HUES48 (cell line): ENCODE measurements around the gene SGPP2.
"Not testable (repeated sequence)": the region's sequence is repeated elsewhere in the genome, so short reads cannot be mapped to it uniquely, and the experiment has no call there.

Experiments used
- H3K27ac ChIP-seq: one replicate; pipeline ENCODE4 v1.7.0; 2013; ENCODE audit warnings: low read depth, low read length, inconsistent platforms
- H3K27me3 ChIP-seq: 2 replicates; pipeline ENCODE4 v1.6.1; 2013; ENCODE audit warnings: mild to moderate bottlenecking, low read length; ENCODE audit not compliant: control insufficient read depth, insufficient read depth
- H3K36me3 ChIP-seq: 2 replicates; pipeline ENCODE4 v1.6.1; 2013; ENCODE audit warnings: low read length; ENCODE audit not compliant: control insufficient read depth, insufficient read depth
- H3K4me1 ChIP-seq: 2 replicates; pipeline ENCODE4 v1.6.1; 2013; ENCODE audit warnings: mild to moderate bottlenecking, low read length; ENCODE audit not compliant: control insufficient read depth, insufficient read depth
- H3K4me3 ChIP-seq: 2 replicates; pipeline ENCODE4 v1.5.1; 2013; ENCODE audit warnings: mild to moderate bottlenecking, low read depth, low read length
- H3K9ac ChIP-seq: 2 replicates; pipeline ENCODE4 v1.6.1; 2013; ENCODE audit warnings: mild to moderate bottlenecking, low read depth, low read length, moderate library complexity
- H3K9me3 ChIP-seq: 2 replicates; pipeline ENCODE4 v1.6.1; 2013; ENCODE audit warnings: low read length; ENCODE audit not compliant: control insufficient read depth, insufficient read depth

SGPP2 gene

DNA sequence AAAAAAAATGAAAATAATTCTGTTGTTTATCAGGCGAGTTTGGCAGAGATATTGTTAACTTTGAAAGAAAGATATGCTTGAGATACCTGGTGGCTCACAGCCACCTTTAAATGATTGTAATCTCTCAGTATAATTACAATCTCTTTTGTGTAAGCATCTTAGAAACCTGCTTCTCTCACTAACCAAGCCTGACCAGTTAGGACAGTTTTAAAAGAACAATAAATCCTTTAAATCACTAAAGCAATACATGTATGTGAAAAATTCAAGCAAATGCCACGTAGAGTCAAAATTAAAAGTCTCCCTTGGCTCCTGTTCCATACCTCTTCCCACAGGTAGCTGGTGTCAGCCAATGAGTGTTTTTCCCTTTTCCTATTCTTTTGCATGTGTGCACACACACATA, 15.7 kb upstream of the SGPP2 start:
- Histone ChIP-seq H3K9ac (no peak overlapping the region), H3K4me1 (peaks cover 3% of the 10 kb centered on the region; the same call in 1 of the 2 replicates), H3K27ac (no peak overlapping the region), H3K4me3 (no peak overlapping the region), H3K9me3 (peaks cover 7% of the 10 kb centered on the region; the same call in 1 of the 2 replicates), H3K27me3 (no peaks in the 10 kb centered on the region), H3K36me3 (no peaks in the 10 kb centered on the region)

DNA sequence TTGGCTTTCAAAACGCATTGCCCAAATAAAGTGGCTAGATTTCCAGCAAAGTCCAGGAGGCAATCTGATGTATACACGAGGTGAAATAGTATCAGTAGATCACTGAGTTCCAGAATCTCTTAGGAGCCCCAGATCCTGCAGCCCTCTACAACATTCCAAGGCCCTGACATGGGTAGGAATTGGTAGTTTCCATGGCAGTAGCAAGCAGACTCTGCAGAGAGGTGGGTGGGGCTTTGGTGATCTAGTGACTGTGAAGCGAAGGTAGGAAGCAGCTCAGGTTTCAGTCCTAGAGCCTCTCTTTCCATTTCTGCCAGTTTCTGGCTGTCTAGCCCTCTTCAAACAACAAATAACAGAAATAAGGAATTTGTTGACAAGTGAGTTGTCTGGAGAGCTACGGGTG, 13.8 kb upstream of the SGPP2 start:
- Histone ChIP-seq H3K9ac (no peak overlapping the region), H3K27ac (no peak overlapping the region), H3K27me3 (no peaks in the 10 kb centered on the region), H3K4me1 (peaks cover 3% of the 10 kb centered on the region; the same call in 1 of the 2 replicates), H3K36me3 (no peaks in the 10 kb centered on the region), H3K4me3 (no peak overlapping the region), H3K9me3 (peaks cover 22% of the 10 kb centered on the region)

DNA sequence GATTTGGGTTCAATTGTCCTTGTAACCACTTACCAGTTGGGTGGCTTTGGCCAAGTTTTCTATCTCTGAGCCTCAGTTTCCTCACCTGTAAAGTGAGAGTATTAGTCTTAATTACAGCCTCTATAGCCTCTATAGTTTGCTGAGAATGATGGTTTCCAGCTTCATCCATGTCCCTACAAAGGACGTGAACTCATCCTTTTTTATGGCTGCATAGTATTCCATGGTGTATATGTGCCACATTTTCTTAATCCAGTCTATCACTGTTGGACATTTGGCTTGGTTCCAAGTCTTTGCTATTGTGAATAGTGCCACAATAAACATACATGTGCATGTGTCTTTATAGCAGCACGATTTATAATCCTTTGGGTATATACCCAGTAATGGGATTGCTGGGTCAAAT, 12.0 kb upstream of the SGPP2 start:
- not testable (repeated sequence) for H3K4me3 ChIP-seq, H3K4me1 ChIP-seq, H3K27ac ChIP-seq, H3K9ac ChIP-seq, H3K36me3 ChIP-seq, H3K27me3 ChIP-seq
- H3K9me3 ChIP-seq, result peaks cover 22% of the 10 kb centered on the region

DNA sequence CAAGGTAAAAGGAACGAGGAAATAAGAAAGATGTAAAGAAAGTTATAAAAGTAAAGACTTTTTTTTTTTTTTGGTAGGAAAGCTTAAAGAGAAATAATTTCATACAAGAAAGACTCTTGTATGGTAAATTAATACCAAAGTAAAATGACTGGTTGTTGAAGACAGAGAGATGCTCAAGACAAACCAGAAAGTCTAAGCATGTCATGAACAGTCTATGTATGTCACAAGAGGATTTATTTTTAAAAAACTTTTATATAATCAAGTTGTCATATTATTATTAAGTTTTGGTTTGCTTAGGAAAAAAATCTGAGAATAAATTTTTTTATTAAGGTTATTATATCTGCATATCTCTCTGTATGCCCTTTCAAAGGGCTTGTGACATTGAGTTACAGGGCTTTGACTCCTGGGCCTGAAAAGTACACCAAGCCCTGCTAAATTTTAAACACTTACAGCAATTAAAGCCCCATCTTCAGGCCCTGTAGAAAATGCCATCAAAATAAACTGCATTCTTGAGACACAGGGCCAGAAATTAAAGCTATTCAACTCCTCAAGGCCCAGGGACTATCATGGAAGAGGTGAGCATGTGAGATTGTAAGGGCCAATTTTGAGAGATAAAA, 10.9 kb upstream of the SGPP2 start:
- Histone ChIP-seq H3K4me3 (no peak overlapping the region), H3K36me3 (no peaks in the 10 kb centered on the region), H3K9ac (no peak overlapping the region), H3K4me1 (peaks cover 3% of the 10 kb centered on the region; the same call in 1 of the 2 replicates), H3K27ac (no peak overlapping the region), H3K27me3 (no peaks in the 10 kb centered on the region), H3K9me3 (peaks cover 22% of the 10 kb centered on the region)

DNA sequence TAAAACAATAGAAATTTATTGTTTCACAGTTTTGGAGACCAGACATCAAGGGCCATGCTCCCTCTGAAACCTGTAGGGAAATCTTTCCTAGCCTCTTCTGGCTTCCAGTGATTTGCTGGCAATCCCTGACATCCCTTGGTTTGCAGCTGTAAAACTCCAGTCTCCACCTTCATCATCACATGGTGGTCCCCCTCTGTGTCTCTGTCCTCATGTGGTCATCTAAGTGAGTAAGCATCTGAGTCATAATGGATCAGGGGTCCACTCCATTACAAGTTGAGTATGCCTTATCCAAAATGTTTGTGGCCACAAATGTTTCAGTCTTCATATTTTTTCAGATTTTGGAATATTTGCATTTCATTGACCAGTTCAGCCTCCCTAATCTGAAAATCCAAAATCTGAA, 5.6 kb upstream of the SGPP2 start:
- Histone ChIP-seq H3K4me1 (peaks cover 3% of the 10 kb centered on the region; the same call in 1 of the 2 replicates), H3K9me3 (peaks cover 14% of the 10 kb centered on the region), H3K36me3 (no peaks in the 10 kb centered on the region)

DNA sequence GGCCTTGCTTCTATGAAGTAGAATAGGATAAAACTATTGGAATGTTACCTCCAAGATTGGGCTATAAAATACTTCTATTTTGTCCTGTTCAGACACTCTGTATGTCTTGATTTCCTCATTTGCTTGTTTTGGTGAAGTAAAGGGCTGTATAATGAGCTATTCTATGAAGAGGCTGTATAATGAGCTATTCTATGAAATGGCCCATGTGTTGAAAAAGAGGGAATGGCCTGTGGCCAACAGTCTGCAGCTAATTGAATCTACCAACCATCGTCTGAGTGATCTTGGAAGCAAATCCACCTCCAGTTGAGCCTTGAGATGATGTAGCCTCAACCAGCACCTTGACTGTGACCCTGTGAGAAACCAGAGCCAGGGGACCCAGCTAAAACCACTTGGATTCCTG, 3.8 kb upstream of the SGPP2 start:
- H3K27ac ChIP-seq, result no peak overlapping the region
- no peak overlapping the region for H3K4me3 ChIP-seq
- no peak overlapping the region for H3K9ac ChIP-seq
- peaks cover 53% of the 10 kb centered on the region for H3K27me3 ChIP-seq
- peaks cover 9% of the 10 kb centered on the region; the same call in 1 of the 2 replicates for H3K4me1 ChIP-seq
- H3K9me3 ChIP-seq, result no peaks in the 10 kb centered on the region
- H3K36me3 ChIP-seq, result no peaks in the 10 kb centered on the region

More for the DNA sequence above, 5.6 kb upstream of the SGPP2 start:
- Histone ChIP-seq H3K9ac (no peak overlapping the region), H3K27ac (no peak overlapping the region), H3K4me3 (no peak overlapping the region), H3K27me3 (peaks cover 35% of the 10 kb centered on the region)

DNA sequence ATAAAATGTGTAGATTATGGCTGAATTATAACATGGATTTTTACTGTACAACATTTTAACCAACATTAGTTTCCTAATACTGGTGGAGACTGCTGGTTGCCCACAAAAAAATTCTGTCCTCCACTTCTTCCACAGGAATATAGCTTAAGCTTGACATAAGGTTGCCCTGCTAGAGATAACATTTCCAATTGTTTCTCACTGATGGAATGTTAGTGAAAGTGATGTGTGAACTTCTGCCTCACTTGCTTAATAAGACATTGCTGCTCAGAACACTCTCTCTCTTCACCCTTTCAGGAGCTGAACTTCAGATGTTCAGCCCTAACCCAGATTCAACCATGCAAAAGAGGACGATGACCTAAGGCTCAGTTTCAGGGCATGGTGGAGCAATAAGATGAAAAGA, 2.7 kb upstream of the SGPP2 start:
- Histone ChIP-seq H3K4me3 (no peak overlapping the region), H3K9ac (no peak overlapping the region), H3K27ac (no peak overlapping the region), H3K9me3 (no peaks in the 10 kb centered on the region), H3K27me3 (peaks cover 64% of the 10 kb centered on the region), H3K36me3 (no peaks in the 10 kb centered on the region), H3K4me1 (peaks cover 10% of the 10 kb centered on the region; the same call in 1 of the 2 replicates)

DNA sequence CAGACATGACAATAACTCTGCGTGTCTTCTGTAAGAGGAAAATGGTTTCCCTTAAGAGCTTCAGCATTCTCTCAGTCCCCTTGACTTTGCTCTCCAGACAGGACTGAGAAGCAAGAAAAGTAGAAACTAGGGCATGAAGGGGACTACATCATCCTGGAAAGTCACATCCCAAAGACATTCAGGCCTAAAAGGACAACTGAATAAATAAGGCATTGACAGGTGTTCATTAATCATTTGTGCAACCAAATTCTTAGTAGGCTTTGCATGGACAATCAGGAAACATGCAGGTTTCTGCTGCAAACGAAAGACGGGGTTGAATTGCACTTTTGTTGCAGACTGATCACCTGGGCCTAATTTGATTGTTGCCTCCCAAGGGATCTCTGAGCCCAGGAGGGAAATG, 1.2 kb upstream of the SGPP2 start:
- Histone ChIP-seq H3K4me1 (peaks cover 10% of the 10 kb centered on the region; the same call in 1 of the 2 replicates), H3K9ac (no peak overlapping the region), H3K9me3 (no peaks in the 10 kb centered on the region), H3K27ac (no peak overlapping the region), H3K27me3 (peaks cover 80% of the 10 kb centered on the region), H3K36me3 (no peaks in the 10 kb centered on the region), H3K4me3 (0 out of 2 replicates have a peak overlapping the region, but pooled peaks have one; percentile 61)

DNA sequence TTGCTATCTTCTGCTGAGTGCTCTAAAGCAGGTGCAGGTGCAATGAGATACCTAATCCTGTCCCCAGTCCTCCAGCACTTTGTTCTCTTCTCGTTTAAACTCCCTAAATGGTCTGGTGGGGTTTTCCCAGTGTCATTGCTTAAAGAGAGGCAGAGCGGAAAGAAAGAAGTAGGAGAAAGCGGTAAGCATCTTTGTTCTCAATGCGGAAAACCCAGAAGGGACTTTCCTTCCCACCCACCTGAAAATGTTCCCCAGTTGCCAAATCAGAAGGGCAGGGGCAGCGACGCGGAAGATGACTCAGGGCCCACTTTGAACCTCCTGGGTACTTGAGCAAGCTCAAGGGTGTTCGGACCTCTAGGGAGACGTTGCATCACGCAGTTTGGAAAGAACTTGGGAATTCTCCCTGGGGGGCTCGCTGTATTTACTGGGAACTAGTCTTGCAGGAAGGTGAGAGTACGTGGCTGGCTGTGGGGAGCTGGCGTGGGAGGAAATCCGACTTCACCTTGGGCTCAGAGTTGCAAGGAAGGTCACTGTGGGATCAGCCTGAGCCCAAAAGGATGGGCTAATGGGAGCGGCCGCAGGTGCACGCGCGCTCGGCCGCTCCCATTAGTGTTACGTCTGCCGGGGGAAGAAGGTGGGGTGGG, 589 bp upstream of the SGPP2 start:
- Histone ChIP-seq H3K4me1 (peaks cover 10% of the 10 kb centered on the region; the same call in 1 of the 2 replicates), H3K9ac (no peak overlapping the region), H3K4me3 (peak overlapping the region; percentile 61), H3K36me3 (no peaks in the 10 kb centered on the region), H3K27me3 (peaks cover 84% of the 10 kb centered on the region), H3K27ac (no peak overlapping the region), H3K9me3 (no peaks in the 10 kb centered on the region)

DNA sequence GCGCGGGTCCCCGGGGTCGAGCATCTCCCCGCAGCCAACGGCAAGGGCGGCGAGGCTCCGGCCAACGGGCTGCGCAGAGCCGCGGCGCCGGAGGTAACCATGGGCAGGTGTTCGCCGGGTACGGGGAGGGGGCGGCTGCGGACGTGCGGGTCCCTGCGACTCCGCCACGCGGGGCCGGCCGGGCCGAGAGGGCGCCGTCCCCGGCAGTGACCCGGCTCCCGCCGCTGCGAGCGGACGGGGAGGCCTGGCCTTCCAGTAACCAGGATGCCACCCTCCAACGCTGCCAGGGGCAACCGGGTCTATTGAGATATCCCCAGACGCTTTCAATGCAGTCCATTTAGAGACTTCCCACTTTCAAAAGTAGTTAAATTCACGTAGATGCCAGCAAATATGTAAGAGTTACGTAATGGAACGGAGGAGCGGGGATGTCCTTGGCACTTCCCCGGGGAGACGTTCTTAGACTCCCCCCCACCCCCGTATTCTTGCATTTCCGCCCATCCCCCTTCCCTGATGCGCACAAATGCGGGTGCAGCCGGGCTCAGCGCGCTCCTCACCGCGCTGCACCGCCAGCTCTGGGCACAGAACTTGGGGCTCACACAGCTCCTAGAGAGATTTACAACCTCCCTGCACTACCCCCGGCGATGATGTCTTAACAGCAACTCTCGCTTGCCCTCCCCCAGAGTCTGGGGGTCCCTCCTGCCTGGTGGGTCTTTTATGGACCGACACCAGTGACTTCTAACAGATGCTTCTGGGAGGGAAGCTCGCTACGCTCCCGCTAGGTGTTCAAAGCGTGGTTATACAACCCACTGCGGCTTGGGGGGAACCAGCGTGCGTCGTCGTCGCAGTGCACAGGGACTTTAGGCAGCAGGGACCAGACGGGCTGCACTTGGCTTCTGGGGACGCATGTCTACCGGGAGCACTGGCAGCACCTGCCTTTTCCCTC, 657 bp downstream of the SGPP2 start:
- Histone ChIP-seq H3K36me3 (no peaks in the 10 kb centered on the region), H3K27ac (no peak overlapping the region), H3K27me3 (peaks cover 96% of the 10 kb centered on the region), H3K4me3 (peak overlapping the region; percentile 61), H3K4me1 (peaks cover 10% of the 10 kb centered on the region; the same call in 1 of the 2 replicates), H3K9ac (no peak overlapping the region), H3K9me3 (no peaks in the 10 kb centered on the region)
